ENCODE measurements around the gene SLC27A5.

DNA sequence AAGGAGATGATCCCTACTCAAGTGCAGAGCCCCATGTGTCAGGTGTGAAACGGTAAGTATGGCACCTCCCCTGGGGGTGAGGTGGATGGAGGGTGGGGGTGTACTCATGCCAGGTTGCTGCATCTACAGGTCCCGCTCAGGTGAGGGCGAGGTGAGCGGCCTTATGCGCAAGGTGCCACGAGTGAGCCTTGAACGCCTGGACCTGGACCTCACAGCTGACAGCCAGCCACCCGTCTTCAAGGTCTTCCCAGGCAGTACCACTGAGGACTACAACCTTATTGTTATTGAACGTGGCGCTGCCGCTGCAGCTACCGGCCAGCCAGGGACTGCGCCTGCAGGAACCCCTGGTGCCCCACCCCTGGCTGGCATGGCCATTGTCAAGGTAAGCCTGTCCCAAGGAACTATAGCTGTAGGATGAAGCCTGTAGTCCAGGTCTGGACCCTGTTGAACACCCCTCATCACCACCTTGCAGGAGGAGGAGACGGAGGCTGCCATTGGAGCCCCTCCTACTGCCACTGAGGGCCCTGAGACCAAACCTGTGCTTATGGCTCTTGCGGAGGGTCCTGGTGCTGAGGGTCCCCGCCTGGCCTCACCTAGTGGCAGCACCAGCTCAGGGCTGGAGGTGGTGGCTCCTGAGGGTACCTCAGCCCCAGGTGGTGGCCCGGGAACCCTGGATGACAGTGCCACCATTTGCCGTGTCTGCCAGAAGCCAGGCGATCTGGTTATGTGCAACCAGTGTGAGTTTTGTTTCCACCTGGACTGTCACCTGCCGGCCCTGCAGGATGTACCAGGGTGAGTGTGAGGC lies 37.3 kb upstream of the SLC27A5 start:
- TF ChIP-seq ZNF768 (tag by site-specific recombination; IDR thresholded peaks at IDR 0.05), result no peak
- TF ChIP-seq ZNF777 (tag by site-specific recombination; IDR thresholded peaks at IDR 0.05; ENCODE audit: borderline replicate concordance), result no peak
- TF ChIP-seq, protein P1, sequence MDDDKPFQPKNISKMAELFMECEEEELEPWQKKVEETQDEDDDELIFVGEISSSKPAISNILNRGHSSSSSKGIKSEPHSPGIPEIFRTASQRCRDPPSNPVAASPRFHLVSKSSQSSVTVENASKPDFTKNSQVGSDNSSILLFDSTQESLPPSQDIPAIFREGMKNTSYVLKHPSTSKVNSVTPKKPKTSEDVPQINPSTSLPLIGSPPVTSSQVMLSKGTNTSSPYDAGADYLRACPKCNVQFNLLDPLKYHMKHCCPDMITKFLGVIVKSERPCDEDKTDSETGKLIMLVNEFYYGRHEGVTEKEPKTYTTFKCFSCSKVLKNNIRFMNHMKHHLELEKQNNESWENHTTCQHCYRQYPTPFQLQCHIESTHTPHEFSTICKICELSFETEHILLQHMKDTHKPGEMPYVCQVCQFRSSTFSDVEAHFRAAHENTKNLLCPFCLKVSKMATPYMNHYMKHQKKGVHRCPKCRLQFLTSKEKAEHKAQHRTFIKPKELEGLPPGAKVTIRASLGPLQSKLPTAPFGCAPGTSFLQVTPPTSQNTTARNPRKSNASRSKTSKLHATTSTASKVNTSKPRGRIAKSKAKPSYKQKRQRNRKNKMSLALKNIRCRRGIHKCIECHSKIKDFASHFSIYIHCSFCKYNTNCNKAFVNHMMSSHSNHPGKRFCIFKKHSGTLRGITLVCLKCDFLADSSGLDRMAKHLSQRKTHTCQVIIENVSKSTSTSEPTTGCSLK (tag by site-specific recombination; IDR thresholded peaks at IDR 0.05), result no peak
- no peak for TF ChIP-seq ZNF274 (IDR thresholded peaks at IDR 0.05; ENCODE audit: low read length)
- TF ChIP-seq ZNF274 (tag by site-specific recombination; IDR thresholded peaks at IDR 0.05; ENCODE audit: borderline replicate concordance), result no peak
- TF ChIP-seq SP2 (tag by site-specific recombination; IDR thresholded peaks at IDR 0.05), result no peak
- TF ChIP-seq, protein P2, sequence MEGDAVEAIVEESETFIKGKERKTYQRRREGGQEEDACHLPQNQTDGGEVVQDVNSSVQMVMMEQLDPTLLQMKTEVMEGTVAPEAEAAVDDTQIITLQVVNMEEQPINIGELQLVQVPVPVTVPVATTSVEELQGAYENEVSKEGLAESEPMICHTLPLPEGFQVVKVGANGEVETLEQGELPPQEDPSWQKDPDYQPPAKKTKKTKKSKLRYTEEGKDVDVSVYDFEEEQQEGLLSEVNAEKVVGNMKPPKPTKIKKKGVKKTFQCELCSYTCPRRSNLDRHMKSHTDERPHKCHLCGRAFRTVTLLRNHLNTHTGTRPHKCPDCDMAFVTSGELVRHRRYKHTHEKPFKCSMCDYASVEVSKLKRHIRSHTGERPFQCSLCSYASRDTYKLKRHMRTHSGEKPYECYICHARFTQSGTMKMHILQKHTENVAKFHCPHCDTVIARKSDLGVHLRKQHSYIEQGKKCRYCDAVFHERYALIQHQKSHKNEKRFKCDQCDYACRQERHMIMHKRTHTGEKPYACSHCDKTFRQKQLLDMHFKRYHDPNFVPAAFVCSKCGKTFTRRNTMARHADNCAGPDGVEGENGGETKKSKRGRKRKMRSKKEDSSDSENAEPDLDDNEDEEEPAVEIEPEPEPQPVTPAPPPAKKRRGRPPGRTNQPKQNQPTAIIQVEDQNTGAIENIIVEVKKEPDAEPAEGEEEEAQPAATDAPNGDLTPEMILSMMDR (tag by site-specific recombination; IDR thresholded peaks at IDR 0.05), result no peak
- no peak for TF ChIP-seq ZNF311 (tag by site-specific recombination; IDR thresholded peaks at IDR 0.05; ENCODE audit: borderline replicate concordance)
